K562 (cell line): ENCODE measurements around the gene SMAD3. TPM values are rescaled to one million over a fixed set of nuclear protein-coding genes. Genes with fewer than 3 reads are reported as not detected.

Source experiments
- BDP1 ChIP-seq: IDR thresholded peaks from 3 replicates; pipeline ENCODE4 v1.6.1; 2011; ENCODE audit not compliant: insufficient read length, insufficient read depth
- FOXA1 ChIP-seq: fragments of 450-650 bp; IDR thresholded peaks from 2 replicates; pipeline ENCODE4 v1.6.1; 2016; ENCODE audit warnings: mild to moderate bottlenecking, borderline replicate concordance
- GTF2F1 ChIP-seq: IDR thresholded peaks from 2 replicates; pipeline ENCODE4 v1.6.1; 2011; ENCODE audit warnings: low read depth, low read length, improper control_type of control experiment
- NFE2 ChIP-seq: IDR thresholded peaks from 2 replicates; pipeline ENCODE4 v1.6.1; 2014; ENCODE audit warnings: antibody characterized with exemption, low read depth
- RBFOX2 ChIP-seq: fragments of 200-400 bp; formaldehyde crosslinking; IDR thresholded peaks from 2 replicates; pipeline ENCODE4 v1.6.1; 2017; ENCODE audit warnings: low read depth, mild to moderate bottlenecking, low read length, moderate library complexity
- RBM22 ChIP-seq: fragments of 200-400 bp; formaldehyde crosslinking; IDR thresholded peaks from 2 replicates; pipeline ENCODE4 v1.6.1; 2018; ENCODE audit warnings: low read length, low read depth; ENCODE audit not compliant: poor library complexity, severe bottlenecking
- SLC30A9 ChIP-seq: fragments of 250-450 bp; sonication (Bioruptor Pico); IDR thresholded peaks from 2 replicates; pipeline ENCODE4 v1.8.0; 2022; ENCODE audit warnings: mild to moderate bottlenecking, moderate library complexity
- SMAD4 ChIP-seq: fragments of 250-450 bp; sonication (Bioruptor Pico); conservative IDR thresholded peaks from 2 replicates; pipeline ENCODE4 v1.8.0; 2021; ENCODE audit warnings: inconsistent platforms, mild to moderate bottlenecking, moderate library complexity
- SP1 ChIP-seq: sonication (generic); formaldehyde crosslinking; IDR thresholded peaks from 2 replicates; pipeline ENCODE4 v1.8.1; 2022; ENCODE audit warnings: mild to moderate bottlenecking, missing genetic modification reagents
- SREBF1 ChIP-seq: fragments of 150-350 bp; IDR thresholded peaks from 2 replicates; pipeline ENCODE4 v1.6.1; 2014; ENCODE audit warnings: antibody characterized with exemption, low read depth, low read length, borderline replicate concordance
- TCF7L2 ChIP-seq: fragments of 150-350 bp; IDR thresholded peaks from 2 replicates; pipeline ENCODE4 v1.6.1; 2016; ENCODE audit warnings: low read depth, mild to moderate bottlenecking, low read length, moderate library complexity
- ZNF830 ChIP-seq: fragments of 250-450 bp; sonication (Bioruptor Pico); IDR thresholded peaks from 2 replicates; pipeline ENCODE4 v1.5.0; 2021; ENCODE audit warnings: mild to moderate bottlenecking
- polyA plus RNA-seq, 8 experiments: library from polyadenylated mRNA; depleted of rRNA in 4 of 8; stranded (reverse) in 5 of 8; unstranded in 3 of 8; fragments of >200 nt; fragmentation: Nextera tagmentation in 2 of 8; fragmentation: Illumina TruSeq in 1 of 8; extraction: Ambion mirVana in 2 of 8; extraction: Trizol in 1 of 8; gene quantifications; 2 replicates each; pipeline versions ENCODE4 v1.2.1 to v1.2.3, GENCODE V29; 2011 to 2014; ENCODE audit warnings: inconsistent platforms in 1 of 8, missing spikeins in 1 of 8
- total RNA-seq, 7 experiments: library from RNA; depleted of rRNA in 6 of 7; stranded (reverse); fragments of >200 nt in 6 of 7; fragmentation: Illumina TruSeq in 2 of 7; extraction: Trizol in 2 of 7; gene quantifications; 2 replicates each; pipeline versions ENCODE4 v1.2.1 to v1.2.3, GENCODE V29; 2011 to 2021; ENCODE audit warnings: low replicate concordance in 1 of 7
- TF ChIP-seq, protein P1 (sequence below): sonication (generic); formaldehyde crosslinking; IDR thresholded peaks from 2 replicates; pipeline ENCODE4 v1.8.0; 2022; ENCODE audit warnings: missing genetic modification reagents, mild to moderate bottlenecking, borderline replicate concordance
- TF ChIP-seq, protein P2 (sequence below): sonication (generic); IDR thresholded peaks from 2 replicates; pipeline ENCODE4 v1.6.1; 2016
- TF ChIP-seq, protein P3 (sequence below): sonication (generic); formaldehyde crosslinking; IDR thresholded peaks from 2 replicates; pipeline ENCODE4 v1.8.0; 2022; ENCODE audit warnings: missing genetic modification reagents, mild to moderate bottlenecking, borderline replicate concordance
- TF ChIP-seq, protein P4 (sequence below): sonication (generic); formaldehyde crosslinking; IDR thresholded peaks from 2 replicates; pipeline ENCODE4 v1.8.0; 2023; ENCODE audit warnings: missing genetic modification reagents, mild to moderate bottlenecking, borderline replicate concordance
- TF ChIP-seq, protein P5 (sequence below): fragments of 450-650 bp; formaldehyde crosslinking; conservative IDR thresholded peaks from 2 replicates; pipeline ENCODE4 v1.4.0; 2022; ENCODE audit warnings: mild to moderate bottlenecking, missing genetic modification characterization

The SMAD3 gene
- total and polyA plus RNA-seq, 9 of the 15 experiments (the other 6 are each of a cell fraction or from before 2014, with no cell fraction given): 4.3 to 39.2 (median 11.1) TPM

DNA sequence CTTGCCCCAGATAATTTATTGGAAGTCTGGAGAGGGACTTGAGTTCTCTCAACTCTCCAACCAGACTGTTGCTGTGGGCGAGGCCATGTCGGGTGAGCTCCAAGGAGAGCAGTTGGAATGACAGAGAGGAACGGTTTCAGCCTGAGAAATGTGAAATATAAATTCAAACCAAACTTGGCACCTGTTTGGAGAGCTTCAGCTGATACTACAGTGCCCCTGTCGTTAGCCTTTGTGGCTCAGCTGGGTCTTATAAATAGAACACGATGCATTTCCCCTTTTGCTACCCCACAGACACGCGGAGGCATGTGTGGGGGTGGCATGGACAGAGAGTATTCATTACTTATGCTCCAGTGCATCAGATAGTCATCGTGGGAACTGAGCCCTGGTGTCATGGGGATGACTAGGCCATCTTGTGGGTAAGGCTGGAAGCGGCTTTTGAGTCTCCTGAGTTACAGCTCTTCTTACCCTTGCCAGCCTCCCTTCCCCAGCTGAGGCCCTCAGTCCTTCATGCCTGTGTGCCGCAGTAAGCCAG, 15.6 kb downstream of the SMAD3 start (continued):
- TF ChIP-seq ZNF830 (CRISPR knock-in tag): no peak
- TF ChIP-seq SLC30A9 (CRISPR knock-in tag): no peak
- TF ChIP-seq SMAD4 (CRISPR knock-in tag): peak; percentile 88
- TF ChIP-seq SP1 (CRISPR knock-in tag): no peak
- TF ChIP-seq FOXA1: no peak
- TF ChIP-seq, protein P1, sequence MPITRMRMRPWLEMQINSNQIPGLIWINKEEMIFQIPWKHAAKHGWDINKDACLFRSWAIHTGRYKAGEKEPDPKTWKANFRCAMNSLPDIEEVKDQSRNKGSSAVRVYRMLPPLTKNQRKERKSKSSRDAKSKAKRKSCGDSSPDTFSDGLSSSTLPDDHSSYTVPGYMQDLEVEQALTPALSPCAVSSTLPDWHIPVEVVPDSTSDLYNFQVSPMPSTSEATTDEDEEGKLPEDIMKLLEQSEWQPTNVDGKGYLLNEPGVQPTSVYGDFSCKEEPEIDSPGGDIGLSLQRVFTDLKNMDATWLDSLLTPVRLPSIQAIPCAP (CRISPR knock-in tag): no peak
- TF ChIP-seq RBFOX2: no peak
- TF ChIP-seq, protein P2, sequence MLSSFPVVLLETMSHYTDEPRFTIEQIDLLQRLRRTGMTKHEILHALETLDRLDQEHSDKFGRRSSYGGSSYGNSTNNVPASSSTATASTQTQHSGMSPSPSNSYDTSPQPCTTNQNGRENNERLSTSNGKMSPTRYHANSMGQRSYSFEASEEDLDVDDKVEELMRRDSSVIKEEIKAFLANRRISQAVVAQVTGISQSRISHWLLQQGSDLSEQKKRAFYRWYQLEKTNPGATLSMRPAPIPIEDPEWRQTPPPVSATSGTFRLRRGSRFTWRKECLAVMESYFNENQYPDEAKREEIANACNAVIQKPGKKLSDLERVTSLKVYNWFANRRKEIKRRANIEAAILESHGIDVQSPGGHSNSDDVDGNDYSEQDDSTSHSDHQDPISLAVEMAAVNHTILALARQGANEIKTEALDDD: peak; percentile 91
- TF ChIP-seq SREBF1: no peak
- TF ChIP-seq, protein P3, sequence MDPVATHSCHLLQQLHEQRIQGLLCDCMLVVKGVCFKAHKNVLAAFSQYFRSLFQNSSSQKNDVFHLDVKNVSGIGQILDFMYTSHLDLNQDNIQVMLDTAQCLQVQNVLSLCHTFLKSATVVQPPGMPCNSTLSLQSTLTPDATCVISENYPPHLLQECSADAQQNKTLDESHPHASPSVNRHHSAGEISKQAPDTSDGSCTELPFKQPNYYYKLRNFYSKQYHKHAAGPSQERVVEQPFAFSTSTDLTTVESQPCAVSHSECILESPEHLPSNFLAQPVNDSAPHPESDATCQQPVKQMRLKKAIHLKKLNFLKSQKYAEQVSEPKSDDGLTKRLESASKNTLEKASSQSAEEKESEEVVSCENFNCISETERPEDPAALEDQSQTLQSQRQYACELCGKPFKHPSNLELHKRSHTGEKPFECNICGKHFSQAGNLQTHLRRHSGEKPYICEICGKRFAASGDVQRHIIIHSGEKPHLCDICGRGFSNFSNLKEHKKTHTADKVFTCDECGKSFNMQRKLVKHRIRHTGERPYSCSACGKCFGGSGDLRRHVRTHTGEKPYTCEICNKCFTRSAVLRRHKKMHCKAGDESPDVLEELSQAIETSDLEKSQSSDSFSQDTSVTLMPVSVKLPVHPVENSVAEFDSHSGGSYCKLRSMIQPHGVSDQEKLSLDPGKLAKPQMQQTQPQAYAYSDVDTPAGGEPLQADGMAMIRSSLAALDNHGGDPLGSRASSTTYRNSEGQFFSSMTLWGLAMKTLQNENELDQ (CRISPR knock-in tag): no peak
- TF ChIP-seq NFE2: peak; percentile 78
- TF ChIP-seq, protein P4, sequence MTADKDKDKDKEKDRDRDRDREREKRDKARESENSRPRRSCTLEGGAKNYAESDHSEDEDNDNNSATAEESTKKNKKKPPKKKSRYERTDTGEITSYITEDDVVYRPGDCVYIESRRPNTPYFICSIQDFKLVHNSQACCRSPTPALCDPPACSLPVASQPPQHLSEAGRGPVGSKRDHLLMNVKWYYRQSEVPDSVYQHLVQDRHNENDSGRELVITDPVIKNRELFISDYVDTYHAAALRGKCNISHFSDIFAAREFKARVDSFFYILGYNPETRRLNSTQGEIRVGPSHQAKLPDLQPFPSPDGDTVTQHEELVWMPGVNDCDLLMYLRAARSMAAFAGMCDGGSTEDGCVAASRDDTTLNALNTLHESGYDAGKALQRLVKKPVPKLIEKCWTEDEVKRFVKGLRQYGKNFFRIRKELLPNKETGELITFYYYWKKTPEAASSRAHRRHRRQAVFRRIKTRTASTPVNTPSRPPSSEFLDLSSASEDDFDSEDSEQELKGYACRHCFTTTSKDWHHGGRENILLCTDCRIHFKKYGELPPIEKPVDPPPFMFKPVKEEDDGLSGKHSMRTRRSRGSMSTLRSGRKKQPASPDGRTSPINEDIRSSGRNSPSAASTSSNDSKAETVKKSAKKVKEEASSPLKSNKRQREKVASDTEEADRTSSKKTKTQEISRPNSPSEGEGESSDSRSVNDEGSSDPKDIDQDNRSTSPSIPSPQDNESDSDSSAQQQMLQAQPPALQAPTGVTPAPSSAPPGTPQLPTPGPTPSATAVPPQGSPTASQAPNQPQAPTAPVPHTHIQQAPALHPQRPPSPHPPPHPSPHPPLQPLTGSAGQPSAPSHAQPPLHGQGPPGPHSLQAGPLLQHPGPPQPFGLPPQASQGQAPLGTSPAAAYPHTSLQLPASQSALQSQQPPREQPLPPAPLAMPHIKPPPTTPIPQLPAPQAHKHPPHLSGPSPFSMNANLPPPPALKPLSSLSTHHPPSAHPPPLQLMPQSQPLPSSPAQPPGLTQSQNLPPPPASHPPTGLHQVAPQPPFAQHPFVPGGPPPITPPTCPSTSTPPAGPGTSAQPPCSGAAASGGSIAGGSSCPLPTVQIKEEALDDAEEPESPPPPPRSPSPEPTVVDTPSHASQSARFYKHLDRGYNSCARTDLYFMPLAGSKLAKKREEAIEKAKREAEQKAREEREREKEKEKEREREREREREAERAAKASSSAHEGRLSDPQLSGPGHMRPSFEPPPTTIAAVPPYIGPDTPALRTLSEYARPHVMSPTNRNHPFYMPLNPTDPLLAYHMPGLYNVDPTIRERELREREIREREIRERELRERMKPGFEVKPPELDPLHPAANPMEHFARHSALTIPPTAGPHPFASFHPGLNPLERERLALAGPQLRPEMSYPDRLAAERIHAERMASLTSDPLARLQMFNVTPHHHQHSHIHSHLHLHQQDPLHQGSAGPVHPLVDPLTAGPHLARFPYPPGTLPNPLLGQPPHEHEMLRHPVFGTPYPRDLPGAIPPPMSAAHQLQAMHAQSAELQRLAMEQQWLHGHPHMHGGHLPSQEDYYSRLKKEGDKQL: no peak
- no peak for TF ChIP-seq RBM22
- TF ChIP-seq TCF7L2: no peak
- TF ChIP-seq GTF2F1: no peak
- TF ChIP-seq BDP1: no peak
- TF ChIP-seq, protein P5, sequence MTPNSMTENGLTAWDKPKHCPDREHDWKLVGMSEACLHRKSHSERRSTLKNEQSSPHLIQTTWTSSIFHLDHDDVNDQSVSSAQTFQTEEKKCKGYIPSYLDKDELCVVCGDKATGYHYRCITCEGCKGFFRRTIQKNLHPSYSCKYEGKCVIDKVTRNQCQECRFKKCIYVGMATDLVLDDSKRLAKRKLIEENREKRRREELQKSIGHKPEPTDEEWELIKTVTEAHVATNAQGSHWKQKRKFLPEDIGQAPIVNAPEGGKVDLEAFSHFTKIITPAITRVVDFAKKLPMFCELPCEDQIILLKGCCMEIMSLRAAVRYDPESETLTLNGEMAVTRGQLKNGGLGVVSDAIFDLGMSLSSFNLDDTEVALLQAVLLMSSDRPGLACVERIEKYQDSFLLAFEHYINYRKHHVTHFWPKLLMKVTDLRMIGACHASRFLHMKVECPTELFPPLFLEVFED: no peak
